Keratinocyte (primary cell): ENCODE data around the gene CYP2B6. TPM values are rescaled to one million over a fixed set of nuclear protein-coding genes. Genes with fewer than 3 reads are reported as not detected.

Experiments used
- DNase-seq: peaks from one replicate; pipeline ENCODE4 v3.0.0-alpha.2; 2011; ENCODE audit warnings: low read depth, missing footprints, low spot score
- FAIRE-seq: peaks from 2 replicates; lab custom pipeline; 2011; peaks lifted over from hg19 to GRCh38; lab: Jason Lieb, UNC
- H2AFZ ChIP-seq: 2 replicates; pipeline ENCODE4 v1.6.0; 2012; ENCODE audit warnings: low read length, control low read depth, inconsistent platforms; ENCODE audit not compliant: control insufficient read depth
- H3K27ac ChIP-seq: 2 replicates; pipeline ENCODE4 v1.5.1; 2011; ENCODE audit warnings: low read length; ENCODE audit not compliant: control insufficient read depth, insufficient read depth
- H3K27me3 ChIP-seq: 3 replicates; pipeline ENCODE4 v1.6.0; 2011; ENCODE audit warnings: low read length; ENCODE audit not compliant: control insufficient read depth, insufficient read depth; ENCODE audit errors: extremely low read depth
- H3K36me3 ChIP-seq, 2 experiments: 2 replicates in 1 of 2; 3 replicates in 1 of 2; pipeline ENCODE4 v1.5.1; 2011; ENCODE audit warnings: low read length in 2 of 2, mild to moderate bottlenecking in 1 of 2; ENCODE audit not compliant: control insufficient read depth in 2 of 2, insufficient read depth in 2 of 2; ENCODE audit errors: extremely low read depth in 1 of 2
- H3K4me1 ChIP-seq: 3 replicates; pipeline ENCODE4 v1.5.1; 2011; ENCODE audit warnings: low read length; ENCODE audit not compliant: control insufficient read depth, insufficient read depth; ENCODE audit errors: extremely low read depth
- H3K4me2 ChIP-seq: 3 replicates; pipeline ENCODE4 v1.6.0; 2011; ENCODE audit warnings: low read depth, low read length; ENCODE audit not compliant: control insufficient read depth, insufficient read depth; ENCODE audit errors: extremely low read depth
- H3K4me3 ChIP-seq, 3 experiments: fragments of 200-600 bp in 1 of 3; sonication (generic) in 1 of 3; 2 replicates in 2 of 3; 3 replicates in 1 of 3; pipeline ENCODE4 v1.5.1; 2011 to 2016; ENCODE audit warnings: low read length in 3 of 3, mild to moderate bottlenecking in 3 of 3, control low read depth in 2 of 3, inconsistent platforms in 1 of 3, low read depth in 1 of 3, mixed read lengths in 1 of 3, mixed run types in 1 of 3, moderate library complexity in 1 of 3; ENCODE audit not compliant: control insufficient read depth in 2 of 3, insufficient read depth in 2 of 3; ENCODE audit errors: extremely low read depth in 1 of 3
- H3K79me2 ChIP-seq: 2 replicates; pipeline ENCODE4 v1.6.0; 2012; ENCODE audit warnings: low read length; ENCODE audit not compliant: control insufficient read depth, insufficient read depth
- H3K9ac ChIP-seq: 3 replicates; pipeline ENCODE4 v1.6.0; 2011; ENCODE audit warnings: low read length; ENCODE audit not compliant: control insufficient read depth, insufficient read depth; ENCODE audit errors: extremely low read depth
- H3K9me1 ChIP-seq: 3 replicates; pipeline ENCODE4 v1.6.0; 2011; ENCODE audit warnings: low read length; ENCODE audit not compliant: control insufficient read depth, insufficient read depth; ENCODE audit errors: extremely low read depth
- H3K9me3 ChIP-seq: 2 replicates; pipeline ENCODE4 v1.5.1; 2012; ENCODE audit warnings: low read depth, low read length; ENCODE audit not compliant: control insufficient read depth
- H4K20me1 ChIP-seq: 3 replicates; pipeline ENCODE4 v1.6.0; 2011; ENCODE audit warnings: low read length; ENCODE audit not compliant: control insufficient read depth, insufficient read depth; ENCODE audit errors: extremely low read depth
- CTCF ChIP-seq, 3 experiments: IDR thresholded peaks in 1 of 3; conservative IDR thresholded peaks in 1 of 3; optimal IDR thresholded peaks in 1 of 3; 2 replicates in 2 of 3; 3 replicates in 1 of 3; pipeline versions ENCODE3 to v1.5.1; 2011; ENCODE audit warnings: low read length in 3 of 3, mild to moderate bottlenecking in 3 of 3, moderate library complexity in 2 of 3, control low read depth in 1 of 3, inconsistent platforms in 1 of 3; ENCODE audit not compliant: insufficient read depth in 2 of 3; ENCODE audit errors: extremely low read depth in 1 of 3
- EZH2 ChIP-seq: IDR thresholded peaks from one replicate; pipeline ENCODE4 v1.6.1; 2012; ENCODE audit warnings: inconsistent platforms, mild to moderate bottlenecking, low read length, moderate library complexity
- dilution Hi-C: fragments of 300-500 bp; cut with MboI; formaldehyde crosslinking; loops from one replicate; pipeline ENCODE4 v1.7.0; 2020; ENCODE audit warnings: low sequenced_read_pairs; ENCODE audit not compliant: extremely low pct_ligation_motif_present
- polyA plus RNA-seq, 5 experiments: library from polyadenylated mRNA; depleted of rRNA in 3 of 5; stranded (reverse) in 3 of 5; stranded (forward) in 1 of 5; unstranded in 1 of 5; fragments of >200 nt; gene quantifications; 1 replicate in 1 of 5; 2 replicates in 3 of 5; 3 replicates in 1 of 5; pipeline versions ENCODE4 v1.2.1 to v1.2.3, GENCODE V29; 2011 to 2012; ENCODE audit warnings: missing spikeins in 2 of 5, low read depth in 1 of 5, low replicate concordance in 1 of 5

The CYP2B6 gene
- polyA plus RNA-seq, 1 donor (not counting 4 experiments of a cell fraction or from before 2014, with no cell fraction given) = not detected

- H3K4me2 ChIP-seq = no peak overlapping the region
- H3K9ac ChIP-seq = no peak overlapping the region
- H4K20me1 ChIP-seq = no peaks in the 10 kb centered on the region
- no peaks in the 10 kb centered on the region for H3K4me1 ChIP-seq
- H3K4me3 ChIP-seq = no peak overlapping the region
- no peak overlapping the region for H2AFZ ChIP-seq
- H3K79me2 ChIP-seq = no peaks in the 10 kb centered on the region
- peaks cover 4% of the 10 kb centered on the region for H3K27me3 ChIP-seq
- H3K9me1 ChIP-seq = no peaks in the 10 kb centered on the region
- dilution Hi-C loops = no loop called here
- DNase-seq (no peak), FAIRE-seq (no peak)
- no peaks in the 10 kb centered on the region for H3K9me3 ChIP-seq
- no peak overlapping the region for H3K27ac ChIP-seq
- H3K36me3 ChIP-seq = no peaks in the 10 kb centered on the region
- TF ChIP-seq CTCF (optimal IDR thresholded peaks at IDR 0.05 in 1 of 3, IDR thresholded peaks at IDR 0.05 in 1 of 3, conservative IDR thresholded peaks at IDR 0.05 in 1 of 3; ENCODE audit: extremely low read depth in 1 of 3, insufficient read depth in 2 of 3, low read length in 3 of 3) = no peak
- no peak for TF ChIP-seq EZH2
Measured at GRCh38 chr19:41025871-41026270, 34.8 kb downstream of the CYP2B6 start.

DNA sequence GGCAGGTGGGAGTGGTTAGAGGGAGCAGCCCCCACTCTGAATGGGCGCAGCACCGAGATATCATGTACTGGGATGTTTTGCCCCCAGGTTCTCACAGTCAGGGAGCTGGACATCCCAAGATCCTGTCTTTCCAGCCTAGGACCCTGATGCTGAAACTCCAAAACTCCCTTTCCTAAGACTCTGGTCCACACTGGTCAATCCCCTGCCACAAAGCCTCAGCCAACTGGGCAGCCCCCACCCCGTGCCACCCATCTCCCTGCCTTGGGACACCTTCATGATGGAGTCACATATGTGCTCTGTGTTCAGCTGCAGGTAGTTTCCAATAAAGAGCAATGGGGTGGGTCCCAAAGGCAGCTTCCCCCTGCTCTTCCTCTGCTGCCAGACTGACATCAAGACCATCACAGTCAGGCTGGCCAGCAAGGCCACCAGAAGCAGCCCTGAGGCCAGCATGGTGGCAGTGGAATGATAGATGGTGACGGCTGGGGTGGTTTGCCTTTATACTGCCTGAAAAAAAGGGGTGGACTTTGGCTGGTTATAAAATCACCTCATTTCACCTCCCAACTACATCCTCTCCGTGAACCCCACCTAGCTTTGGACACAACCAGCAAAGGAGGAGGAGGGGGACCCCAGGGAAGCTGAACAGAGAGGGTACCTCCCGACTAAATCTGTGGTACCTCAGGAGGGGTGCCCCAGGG is 36.3 kb downstream of the CYP2B6 start:
- no peak for FAIRE-seq
- H3K9me1 ChIP-seq = no peaks in the 10 kb centered on the region
- no peak overlapping the region for H2AFZ ChIP-seq
- no peaks in the 10 kb centered on the region for H3K79me2 ChIP-seq
- no peak overlapping the region for H3K4me2 ChIP-seq
- H3K4me3 ChIP-seq = no peak overlapping the region
- H3K27ac ChIP-seq = no peak overlapping the region
- dilution Hi-C loops = no loop called here
- H4K20me1 ChIP-seq = no peaks in the 10 kb centered on the region
- no peaks in the 10 kb centered on the region for H3K4me1 ChIP-seq
- no peak for TF ChIP-seq CTCF (optimal IDR thresholded peaks at IDR 0.05 in 1 of 3, IDR thresholded peaks at IDR 0.05 in 1 of 3, conservative IDR thresholded peaks at IDR 0.05 in 1 of 3; ENCODE audit: extremely low read depth in 1 of 3, insufficient read depth in 2 of 3, low read length in 3 of 3)
- TF ChIP-seq EZH2 = no peak
- no peaks in the 10 kb centered on the region for H3K36me3 ChIP-seq
- no peak for DNase-seq
- no peak overlapping the region for H3K9ac ChIP-seq
- H3K27me3 ChIP-seq = peaks cover 4% of the 10 kb centered on the region
- H3K9me3 ChIP-seq = no peaks in the 10 kb centered on the region
